ENCODE results near the gene PPP1R12C.

DNA sequence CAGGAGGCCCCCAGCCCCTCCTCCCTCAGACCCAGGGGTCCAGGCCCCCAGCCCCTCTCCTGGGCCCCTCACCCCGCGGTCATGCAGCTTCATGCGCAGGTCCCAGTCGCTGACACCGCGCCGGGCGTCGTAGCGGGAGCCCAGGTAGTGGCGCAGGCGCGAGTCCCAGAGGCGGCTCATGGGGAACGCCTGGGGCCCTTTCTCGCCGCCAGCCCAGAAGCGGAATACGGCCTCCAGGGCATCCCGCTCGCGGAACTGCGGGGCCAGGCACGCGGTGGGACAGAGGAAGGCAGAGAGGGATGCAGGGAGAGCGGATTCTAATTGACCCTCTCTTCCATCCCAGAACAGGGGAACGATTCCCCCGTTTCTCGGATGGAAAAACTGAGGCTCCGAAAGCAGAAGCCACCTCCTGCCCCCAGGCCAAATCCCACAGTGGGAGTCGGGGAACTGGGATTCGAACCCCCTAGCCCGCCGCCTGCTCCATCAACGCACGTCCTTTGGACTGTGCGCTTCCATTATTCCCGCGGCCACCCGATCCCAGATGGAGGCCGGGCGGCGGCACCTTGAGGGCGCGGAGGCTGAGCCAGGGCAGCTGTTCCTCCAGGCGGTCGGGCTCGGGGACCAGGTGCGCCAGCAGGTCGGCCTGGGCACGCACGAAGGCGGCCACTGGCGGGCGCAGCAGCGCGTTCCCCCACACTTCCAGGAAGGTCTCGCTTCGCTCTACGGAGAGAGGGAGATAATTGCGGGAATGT lies 44.3 kb upstream of the PPP1R12C start:
- TF ChIP-seq POLR2A (IDR thresholded peaks at IDR 0.05; ENCODE audit: extremely low read depth, insufficient read length) (no peak), MYC (IDR thresholded peaks at IDR 0.05; ENCODE audit: low read depth, low read length) (no peak)
- TF ChIP-seq, protein P1, sequence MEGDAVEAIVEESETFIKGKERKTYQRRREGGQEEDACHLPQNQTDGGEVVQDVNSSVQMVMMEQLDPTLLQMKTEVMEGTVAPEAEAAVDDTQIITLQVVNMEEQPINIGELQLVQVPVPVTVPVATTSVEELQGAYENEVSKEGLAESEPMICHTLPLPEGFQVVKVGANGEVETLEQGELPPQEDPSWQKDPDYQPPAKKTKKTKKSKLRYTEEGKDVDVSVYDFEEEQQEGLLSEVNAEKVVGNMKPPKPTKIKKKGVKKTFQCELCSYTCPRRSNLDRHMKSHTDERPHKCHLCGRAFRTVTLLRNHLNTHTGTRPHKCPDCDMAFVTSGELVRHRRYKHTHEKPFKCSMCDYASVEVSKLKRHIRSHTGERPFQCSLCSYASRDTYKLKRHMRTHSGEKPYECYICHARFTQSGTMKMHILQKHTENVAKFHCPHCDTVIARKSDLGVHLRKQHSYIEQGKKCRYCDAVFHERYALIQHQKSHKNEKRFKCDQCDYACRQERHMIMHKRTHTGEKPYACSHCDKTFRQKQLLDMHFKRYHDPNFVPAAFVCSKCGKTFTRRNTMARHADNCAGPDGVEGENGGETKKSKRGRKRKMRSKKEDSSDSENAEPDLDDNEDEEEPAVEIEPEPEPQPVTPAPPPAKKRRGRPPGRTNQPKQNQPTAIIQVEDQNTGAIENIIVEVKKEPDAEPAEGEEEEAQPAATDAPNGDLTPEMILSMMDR (IDR thresholded peaks at IDR 0.05; ENCODE audit: low read depth, low read length): no peak

Data from NB4 (cell line).